AG09309 (cell line): ENCODE measurements around the gene OR9A4.

Source experiments
- DNase-seq: peaks from one replicate; pipeline ENCODE4 v3.0.0-alpha.2; 2010; ENCODE audit warnings: low read depth
- H3K4me3 ChIP-seq: 2 replicates; pipeline ENCODE4 v1.5.1; 2011; ENCODE audit warnings: mild to moderate bottlenecking, low read depth, low read length, moderate library complexity; ENCODE audit not compliant: control insufficient read depth
- TF ChIP-seq, protein P1 (sequence below): IDR thresholded peaks from 2 replicates; pipeline ENCODE4 v1.5.1; 2011; ENCODE audit warnings: mild to moderate bottlenecking, low read depth, low read length, inconsistent platforms; ENCODE audit not compliant: insufficient read depth, control insufficient read depth; ENCODE audit errors: missing control alignments

Gene OR9A4

GRCh38 chr7:141915565-141915964, 634 bp upstream of the OR9A4 start:
- no peak overlapping the region for H3K4me3 ChIP-seq
- no peak for DNase-seq
- TF ChIP-seq, protein P1, sequence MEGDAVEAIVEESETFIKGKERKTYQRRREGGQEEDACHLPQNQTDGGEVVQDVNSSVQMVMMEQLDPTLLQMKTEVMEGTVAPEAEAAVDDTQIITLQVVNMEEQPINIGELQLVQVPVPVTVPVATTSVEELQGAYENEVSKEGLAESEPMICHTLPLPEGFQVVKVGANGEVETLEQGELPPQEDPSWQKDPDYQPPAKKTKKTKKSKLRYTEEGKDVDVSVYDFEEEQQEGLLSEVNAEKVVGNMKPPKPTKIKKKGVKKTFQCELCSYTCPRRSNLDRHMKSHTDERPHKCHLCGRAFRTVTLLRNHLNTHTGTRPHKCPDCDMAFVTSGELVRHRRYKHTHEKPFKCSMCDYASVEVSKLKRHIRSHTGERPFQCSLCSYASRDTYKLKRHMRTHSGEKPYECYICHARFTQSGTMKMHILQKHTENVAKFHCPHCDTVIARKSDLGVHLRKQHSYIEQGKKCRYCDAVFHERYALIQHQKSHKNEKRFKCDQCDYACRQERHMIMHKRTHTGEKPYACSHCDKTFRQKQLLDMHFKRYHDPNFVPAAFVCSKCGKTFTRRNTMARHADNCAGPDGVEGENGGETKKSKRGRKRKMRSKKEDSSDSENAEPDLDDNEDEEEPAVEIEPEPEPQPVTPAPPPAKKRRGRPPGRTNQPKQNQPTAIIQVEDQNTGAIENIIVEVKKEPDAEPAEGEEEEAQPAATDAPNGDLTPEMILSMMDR = no peak

DNA sequence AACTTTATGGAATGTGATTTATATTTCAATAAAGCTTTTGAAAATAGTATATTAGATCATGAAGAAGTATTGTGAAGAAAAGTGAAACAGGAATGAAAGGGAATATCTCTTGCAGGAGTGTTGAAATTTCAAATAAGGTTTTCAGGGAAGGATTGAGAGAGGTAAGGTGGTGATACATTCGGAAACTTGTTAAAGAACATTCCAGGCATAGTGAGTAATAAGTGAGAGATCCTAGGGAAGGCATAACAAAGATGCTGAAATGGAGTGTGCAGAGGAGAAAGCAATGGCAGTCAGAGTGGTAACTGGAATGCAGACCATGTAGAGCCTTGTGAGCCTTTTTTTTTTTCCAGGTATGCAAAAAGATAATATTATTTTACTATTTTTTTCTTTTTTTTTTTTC, 4.1 kb downstream of the OR9A4 start:
- TF ChIP-seq, protein P1 = no peak
- no peak for DNase-seq
- no peak overlapping the region for H3K4me3 ChIP-seq

DNA sequence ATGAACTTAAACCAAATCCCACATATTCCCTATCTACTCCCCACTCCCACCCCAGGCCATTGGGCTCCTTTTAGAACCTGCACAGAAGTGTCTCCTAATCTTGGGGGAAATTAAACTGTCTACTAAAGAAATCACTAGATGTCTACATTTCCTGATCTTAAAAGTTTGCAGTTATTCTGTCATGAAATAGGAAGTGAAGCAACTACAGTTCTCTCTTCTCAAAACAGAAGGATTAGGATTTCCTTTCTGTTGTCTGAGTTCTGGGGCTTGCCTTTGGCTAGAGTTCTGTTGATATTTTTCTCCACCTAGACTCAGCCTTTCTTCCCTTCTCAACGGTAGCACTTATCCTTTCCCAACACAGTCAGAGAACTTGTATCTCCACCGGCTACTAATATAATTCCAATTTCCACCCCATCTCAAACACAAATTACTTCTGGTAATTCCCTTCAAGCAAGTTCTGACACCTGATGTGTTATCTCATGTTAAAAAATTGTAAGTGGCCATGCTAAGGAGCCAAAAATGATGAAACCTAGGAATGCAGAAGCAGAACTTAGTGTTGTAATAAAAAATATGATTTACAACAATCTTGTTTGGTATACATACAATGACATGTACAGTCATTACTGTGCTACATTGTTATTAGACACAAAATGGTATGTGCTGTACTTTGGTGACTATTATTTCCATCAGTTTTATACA, 12.1 kb downstream of the OR9A4 start:
- no peak for DNase-seq

DNA sequence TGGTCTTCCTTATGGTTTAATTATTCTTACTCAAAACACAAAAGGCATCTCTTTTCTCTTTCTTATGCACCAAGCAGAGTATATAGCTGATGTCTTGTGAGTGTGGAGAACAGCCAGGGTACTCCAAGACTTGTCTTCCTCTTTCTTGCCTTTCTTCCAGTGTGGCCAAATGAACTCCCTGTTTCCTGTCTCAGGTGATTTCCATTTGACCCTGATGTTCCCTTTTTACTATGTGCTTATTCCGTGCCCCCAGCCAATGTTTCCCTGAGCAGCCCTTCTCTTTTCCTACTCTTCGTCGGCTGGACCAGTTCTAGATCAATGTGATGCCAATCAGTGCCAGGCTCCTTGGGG, 12.6 kb downstream of the OR9A4 start:
- TF ChIP-seq, protein P1 = no peak
- no peak overlapping the region for H3K4me3 ChIP-seq
- DNase-seq = no peak

More for the DNA sequence above, 12.1 kb downstream of the OR9A4 start:
- TF ChIP-seq, protein P1 = no peak
- H3K4me3 ChIP-seq = no peak overlapping the region

- no peak overlapping the region for H3K4me3 ChIP-seq
- DNase-seq = no peak
- TF ChIP-seq, protein P1 = no peak
These were observed 14.0 kb downstream of the OR9A4 start for GRCh38 chr7:141930211-141930610.

GRCh38 chr7:141941075-141941474, 24.9 kb downstream of the OR9A4 start:
- no peak overlapping the region for H3K4me3 ChIP-seq
- DNase-seq = no peak
- TF ChIP-seq, protein P1 = no peak
